GM21717 (cell line): ENCODE measurements around the gene MYO6.
A peak's percentile ranks its signal among the peaks of the same experiment; 100 is the strongest.
"Not testable (repeated sequence)": the region's sequence is repeated elsewhere in the genome, so short reads cannot be mapped to it uniquely, and the experiment has no call there.

Experiments
- ATAC-seq: cut with Tn5 transposase; IDR thresholded peaks from one replicate; pipeline ENCODE4 v1.9.1; 2021; ENCODE audit warnings: mild to moderate bottlenecking, moderate library complexity; ENCODE audit not compliant: unreplicated experiment

The MYO6 gene

GRCh38 chr6:75748743-75749538, at the start of gene MYO6:
Gene MYO6, plus strand, starts transcription at chr6:75749239. Its CDS starts 68,309 bp downstream, at chr6:75817548.
- ATAC-seq, result peak; percentile 84

- ATAC-seq, result not testable (repeated sequence)
These were observed 40.7 kb upstream of the MYO6 start for GRCh38 chr6:75708334-75708733.

GRCh38 chr6:75711173-75711572, 37.9 kb upstream of the MYO6 start:
- no peak for ATAC-seq

GRCh38 chr6:75719133-75719532, 29.9 kb upstream of the MYO6 start:
- no peak for ATAC-seq

- ATAC-seq, result no peak
These were observed 25.7 kb upstream of the MYO6 start for GRCh38 chr6:75723382-75723781.

- ATAC-seq, result no peak
These were observed 21.8 kb upstream of the MYO6 start for GRCh38 chr6:75727206-75727605.

- ATAC-seq, result not testable (repeated sequence)
These were observed 18.0 kb upstream of the MYO6 start for GRCh38 chr6:75731029-75731428.

- no peak for ATAC-seq
These were observed 13.4 kb upstream of the MYO6 start for GRCh38 chr6:75735491-75736186.

- ATAC-seq, result no peak
These were observed 5.1 kb upstream of the MYO6 start for GRCh38 chr6:75743971-75744370.

GRCh38 chr6:75745404-75745803, 3.6 kb upstream of the MYO6 start:
- ATAC-seq, result no peak

- ATAC-seq, result no peak
These were observed 2.8 kb upstream of the MYO6 start for GRCh38 chr6:75746221-75746620.

GRCh38 chr6:75747152-75747992, 1.7 kb upstream of the MYO6 start:
- ATAC-seq, result no peak

GRCh38 chr6:75748003-75748742, 866 bp upstream of the MYO6 start:
- ATAC-seq, result no peak

- ATAC-seq, result no peak
These were observed 2.4 kb downstream of the MYO6 start for GRCh38 chr6:75751443-75751842.

- ATAC-seq, result no peak
These were observed 3.3 kb downstream of the MYO6 start for GRCh38 chr6:75752365-75752764.

- no peak for ATAC-seq
These were observed 6.7 kb downstream of the MYO6 start for GRCh38 chr6:75755704-75756103.

- ATAC-seq, result no peak
These were observed 8.3 kb downstream of the MYO6 start for GRCh38 chr6:75757295-75757694.

- ATAC-seq, result no peak
These were observed 9.0 kb downstream of the MYO6 start for GRCh38 chr6:75758061-75758460.

GRCh38 chr6:75759207-75759606, 10.2 kb downstream of the MYO6 start:
- no peak for ATAC-seq

- ATAC-seq, result no peak
These were observed 11.3 kb downstream of the MYO6 start for GRCh38 chr6:75760320-75760719.

- no peak for ATAC-seq
These were observed 12.4 kb downstream of the MYO6 start for GRCh38 chr6:75761489-75761888.
